Fibroblast of the conjunctiva (primary cell): ENCODE results near the gene TBC1D5.
"Not testable (repeated sequence)": the region's sequence is repeated elsewhere in the genome, so short reads cannot be mapped to it uniquely, and the experiment has no call there.

Experiments used
- DNase-seq: peaks from one replicate; pipeline ENCODE4 v3.0.0-alpha.2; 2010; ENCODE audit warnings: low read depth

Gene TBC1D5

GRCh38 chr3:17354341-17354740 lies 388.1 kb downstream of the TBC1D5 start:
- no peak for DNase-seq

- DNase-seq: no peak
Measured at GRCh38 chr3:17352620-17353019, 389.8 kb downstream of the TBC1D5 start.

DNA sequence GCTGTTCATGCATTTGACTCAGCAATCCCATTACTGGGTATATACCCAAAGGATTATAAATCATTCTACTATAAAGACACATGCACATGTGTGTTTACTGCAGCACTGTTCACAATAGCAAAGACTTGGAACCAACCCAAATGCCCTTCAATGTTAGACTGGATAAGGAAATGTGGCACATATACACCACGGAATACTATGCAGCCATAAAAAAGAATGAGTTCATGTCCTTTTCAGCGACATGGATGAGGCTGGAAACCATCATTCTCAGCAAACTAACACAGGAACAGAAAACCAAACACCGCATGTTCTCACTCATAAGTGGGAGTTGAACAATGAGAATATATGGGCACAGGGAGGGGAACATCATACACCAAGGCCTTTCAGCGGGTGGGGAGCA lies 391.2 kb downstream of the TBC1D5 start:
- not testable (repeated sequence) for DNase-seq

- no peak for DNase-seq
Measured at GRCh38 chr3:17349093-17349492, 393.3 kb downstream of the TBC1D5 start.

DNA sequence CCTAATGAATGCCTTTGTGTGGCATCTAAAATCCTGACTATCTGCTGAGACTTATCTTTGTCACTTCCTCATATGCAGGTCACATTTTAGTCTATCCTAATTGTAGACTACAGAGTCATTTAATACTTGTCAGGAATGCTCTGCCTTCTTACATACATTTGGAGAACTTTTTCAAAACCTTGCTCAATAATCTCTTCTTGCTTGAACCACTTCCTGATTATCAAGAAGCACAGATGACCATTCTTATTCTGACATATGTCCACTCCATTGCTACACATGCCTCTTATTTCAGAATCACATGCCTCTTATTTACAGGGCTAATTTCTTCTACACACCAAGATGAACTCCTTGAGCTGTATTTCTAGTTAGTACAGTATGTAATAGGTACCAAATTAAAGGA lies 400.3 kb downstream of the TBC1D5 start:
- DNase-seq: no peak

GRCh38 chr3:17340693-17341092 lies 401.7 kb downstream of the TBC1D5 start:
- DNase-seq: no peak

GRCh38 chr3:17340261-17340660 lies 402.2 kb downstream of the TBC1D5 start:
- DNase-seq: no peak

- DNase-seq: no peak
Measured at GRCh38 chr3:17339132-17339575, 403.3 kb downstream of the TBC1D5 start.

DNA sequence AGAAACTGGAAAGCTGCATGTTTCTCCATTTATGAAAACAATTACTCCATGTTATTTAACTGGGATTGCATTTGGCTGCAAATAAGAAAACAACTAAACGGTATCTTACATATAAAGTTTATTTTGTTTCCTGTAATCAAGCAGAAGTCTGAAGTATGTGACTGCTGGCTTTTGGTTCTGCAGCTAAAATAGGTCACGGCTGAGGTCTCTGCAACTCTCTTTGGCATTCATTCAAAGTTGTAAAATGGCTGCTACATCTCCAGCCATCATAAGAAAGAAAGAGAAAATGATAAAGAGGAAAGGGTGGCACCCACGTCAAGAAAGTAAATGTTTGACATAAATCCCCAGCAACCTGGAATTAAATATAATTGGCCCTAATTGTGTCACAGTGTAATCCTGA lies 406.1 kb downstream of the TBC1D5 start:
- DNase-seq: no peak

DNA sequence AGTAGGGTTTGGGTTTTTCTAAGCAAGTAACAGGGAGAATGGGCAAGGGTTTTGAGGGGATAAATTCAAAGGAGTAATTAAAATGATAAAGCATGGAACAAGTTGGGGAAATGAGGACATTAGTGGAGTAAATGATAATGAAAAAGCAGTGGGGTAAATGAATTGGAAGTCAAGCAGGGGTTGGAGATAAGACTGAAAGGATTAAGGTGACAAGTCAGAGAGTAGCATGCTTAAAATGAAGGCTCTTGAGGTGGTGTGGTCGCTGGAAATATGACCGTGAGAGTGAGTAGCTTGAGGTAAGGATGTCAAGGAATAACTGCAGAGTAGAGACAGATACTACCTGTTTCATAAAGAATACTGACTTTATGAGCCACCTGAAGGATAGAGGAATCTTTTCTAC lies 408.5 kb downstream of the TBC1D5 start:
- no peak for DNase-seq

- DNase-seq: no peak
Measured at GRCh38 chr3:17333446-17333845, 409.0 kb downstream of the TBC1D5 start.

DNA sequence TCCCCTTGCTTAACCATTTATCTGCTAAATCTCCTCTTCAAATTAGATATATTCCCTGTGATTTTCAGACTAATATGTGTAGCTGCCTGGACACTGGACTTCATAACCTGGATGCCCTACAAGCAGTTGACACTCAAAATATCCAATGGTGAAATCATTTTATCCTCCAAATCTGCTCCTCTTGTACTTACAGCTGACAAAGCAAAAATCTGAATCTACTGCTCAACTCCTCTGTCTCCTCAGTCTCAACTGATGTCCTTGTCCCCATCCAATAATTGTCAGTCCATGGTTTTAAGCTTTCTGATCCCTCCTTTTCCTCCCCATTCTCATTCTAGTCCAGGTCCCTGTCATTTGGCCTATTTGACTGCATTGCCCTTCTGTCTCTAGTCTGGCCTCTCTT lies 411.8 kb downstream of the TBC1D5 start:
- no peak for DNase-seq

GRCh38 chr3:17329927-17330326 lies 412.5 kb downstream of the TBC1D5 start:
- no peak for DNase-seq

DNA sequence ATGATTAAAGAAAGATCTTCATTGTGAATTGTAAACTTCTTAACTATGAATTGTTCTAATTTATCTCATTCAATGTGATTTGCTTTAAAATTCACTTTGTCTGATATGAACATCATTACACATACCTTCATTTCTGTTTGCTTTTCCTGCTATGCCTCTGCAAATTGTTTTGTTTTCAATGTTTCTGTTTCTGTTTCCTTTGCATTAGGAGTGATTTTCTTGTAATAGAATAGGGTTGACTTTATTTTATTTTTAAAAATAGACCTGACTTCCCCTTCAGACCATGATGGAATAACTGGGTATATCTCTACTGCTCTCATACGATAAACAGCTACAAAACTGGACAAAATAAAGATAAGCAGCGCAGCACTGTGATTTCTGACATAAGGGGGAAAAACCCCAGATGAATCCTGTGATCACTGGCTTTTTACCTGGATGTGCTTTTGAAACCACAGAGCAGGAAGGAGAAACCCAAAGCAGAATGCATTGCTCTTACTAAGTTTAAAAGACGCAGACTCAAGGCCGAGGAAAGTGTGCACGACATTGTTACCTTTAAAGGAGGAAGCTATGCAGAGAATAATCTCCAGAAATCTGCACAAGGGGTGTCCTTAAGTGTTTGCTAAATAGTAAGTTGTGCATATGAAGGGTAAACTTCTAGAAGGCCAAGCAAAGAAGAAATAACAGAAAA lies 420.2 kb downstream of the TBC1D5 start:
- no peak for DNase-seq

DNA sequence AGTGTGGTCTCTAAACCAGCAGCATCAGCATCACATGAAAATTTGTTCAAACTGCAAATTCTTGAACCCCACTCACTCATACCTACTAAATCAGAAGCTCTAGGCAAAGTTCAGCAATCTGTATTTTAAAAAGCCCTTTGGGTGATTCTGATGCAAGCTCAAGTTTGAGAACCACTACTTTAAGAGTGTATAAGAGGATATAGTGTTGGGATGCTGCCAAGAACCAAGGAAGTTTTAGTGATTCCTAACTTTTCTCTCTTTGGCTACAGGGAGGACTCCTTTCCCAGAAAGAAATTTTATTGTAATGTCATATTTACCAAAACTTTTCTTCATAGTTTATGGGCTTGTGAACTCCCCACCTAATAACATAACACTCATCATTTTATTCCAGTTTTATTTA lies 422.2 kb downstream of the TBC1D5 start:
- DNase-seq: no peak

- no peak for DNase-seq
Measured at GRCh38 chr3:17315897-17316296, 426.5 kb downstream of the TBC1D5 start.

- DNase-seq: no peak
Measured at GRCh38 chr3:17314171-17314570, 428.3 kb downstream of the TBC1D5 start.

DNA sequence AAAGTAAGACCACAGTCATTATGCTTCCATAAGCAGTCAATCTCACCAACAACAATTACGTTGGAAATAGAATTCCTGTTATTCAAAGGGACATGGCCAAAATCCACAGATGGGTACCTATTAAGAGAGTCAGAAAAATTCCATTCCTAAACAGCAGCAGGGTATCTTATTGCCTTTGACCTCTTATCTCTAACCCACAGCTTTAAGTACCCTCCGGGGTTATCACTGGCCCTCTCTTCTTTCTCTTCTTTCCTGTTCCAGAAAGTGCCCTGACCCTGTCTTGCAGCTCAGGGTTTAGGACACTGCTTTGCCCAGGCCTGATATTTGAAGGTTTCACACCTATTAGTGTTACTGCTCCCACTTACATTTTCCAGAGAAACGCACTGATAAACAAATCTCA lies 428.7 kb downstream of the TBC1D5 start:
- DNase-seq: no peak

DNA sequence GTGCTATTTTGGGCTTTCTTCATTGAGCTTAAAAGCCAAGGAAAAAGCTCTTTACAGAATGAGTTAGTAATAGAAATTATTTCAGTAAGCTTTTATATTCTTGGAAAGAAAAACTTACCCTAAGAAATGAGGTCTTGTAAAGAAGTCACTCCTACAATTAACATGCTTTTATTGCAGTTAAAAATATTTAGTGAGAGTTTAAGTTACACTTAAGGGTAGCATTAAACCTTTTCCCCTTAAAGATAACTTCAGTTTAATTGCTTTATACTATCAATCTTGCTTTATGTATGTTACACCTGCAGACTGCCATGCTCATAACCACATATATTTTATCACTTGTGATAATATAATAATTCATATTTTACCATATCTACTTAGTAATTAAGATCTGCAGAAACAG lies 431.4 kb downstream of the TBC1D5 start:
- no peak for DNase-seq

DNA sequence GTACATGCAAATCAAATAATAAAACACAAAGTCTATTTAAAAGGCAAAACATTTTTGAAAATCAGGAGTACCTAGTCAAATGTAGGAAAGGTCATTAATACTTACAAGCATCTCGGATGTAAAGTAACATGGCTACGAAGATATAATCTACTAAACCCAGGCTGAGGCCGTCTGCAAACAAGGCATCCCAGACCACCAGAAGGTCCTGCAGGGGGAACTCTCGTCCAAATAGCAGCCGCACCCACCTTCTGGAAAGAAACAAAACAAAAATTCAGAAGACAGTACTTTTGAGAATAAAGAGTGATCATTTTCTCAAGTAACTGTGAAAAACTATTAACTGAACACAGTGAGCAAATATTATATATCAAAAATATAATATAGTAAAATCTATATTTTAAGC lies 434.5 kb downstream of the TBC1D5 start:
- DNase-seq: no peak

- no peak for DNase-seq
Measured at GRCh38 chr3:17307482-17307881, 434.9 kb downstream of the TBC1D5 start.

- DNase-seq: no peak
Measured at GRCh38 chr3:17304969-17305368, 437.5 kb downstream of the TBC1D5 start.

DNA sequence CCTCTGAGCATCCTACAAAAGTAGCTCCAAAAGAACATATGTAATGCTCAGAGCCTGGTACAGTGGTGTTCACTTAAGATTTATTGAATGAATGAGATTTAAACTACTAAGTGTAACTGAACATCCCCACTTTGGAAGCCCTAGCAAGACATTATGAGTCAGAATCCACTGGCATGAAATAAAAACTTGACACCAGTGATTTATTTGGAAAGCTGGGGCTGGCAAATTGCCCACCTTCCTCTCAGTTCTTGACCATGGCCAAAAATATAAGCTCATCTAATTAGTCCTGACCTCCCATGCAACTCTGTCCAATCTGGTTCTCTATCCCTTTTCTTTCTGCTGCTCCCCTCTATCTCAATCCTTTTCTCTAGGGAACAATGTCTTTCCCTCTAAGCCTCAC lies 439.7 kb downstream of the TBC1D5 start:
- peak; percentile 18 for DNase-seq

GRCh38 chr3:17302170-17302569 lies 440.3 kb downstream of the TBC1D5 start:
- no peak for DNase-seq

DNA sequence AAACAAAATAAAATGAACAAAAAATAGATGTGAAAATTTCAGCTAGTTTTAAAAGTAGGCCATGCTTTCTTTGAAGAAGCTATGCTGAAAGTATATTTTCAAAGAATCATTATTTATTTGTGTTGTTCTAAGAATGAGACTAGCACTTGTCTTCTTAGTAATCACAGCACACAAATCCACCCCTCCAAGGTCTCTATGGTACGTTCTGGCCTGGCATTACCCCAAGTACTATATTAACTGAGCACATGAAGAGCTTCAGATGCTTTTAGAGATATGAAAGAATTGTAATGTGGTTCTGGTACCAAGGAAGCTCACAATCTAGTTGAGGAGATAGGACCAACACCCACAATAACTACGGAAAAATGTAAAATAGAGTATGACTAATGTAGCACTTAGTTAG lies 441.2 kb downstream of the TBC1D5 start:
- DNase-seq: no peak
